IPS DF 6.9 (cell line): ENCODE measurements around the gene PLD5.
"Not testable (repeated sequence)": the region's sequence is repeated elsewhere in the genome, so short reads cannot be mapped to it uniquely, and the experiment has no call there.

Source experiments
- DNase-seq: peaks from one replicate; pipeline ENCODE4 v3.0.0-alpha.2; 2013; ENCODE audit warnings: low read depth, low spot score
- H3K27ac ChIP-seq: one replicate; pipeline ENCODE4 v1.5.1; 2013; ENCODE audit warnings: low read length, control low read depth
- H3K27me3 ChIP-seq: 2 replicates; pipeline ENCODE4 v1.6.1; 2013; ENCODE audit warnings: mild to moderate bottlenecking, low read length; ENCODE audit not compliant: control insufficient read depth, insufficient read depth
- H3K36me3 ChIP-seq: 2 replicates; pipeline ENCODE4 v1.6.1; 2013; ENCODE audit warnings: low read length; ENCODE audit not compliant: control insufficient read depth, insufficient read depth
- H3K4me1 ChIP-seq: 2 replicates; pipeline ENCODE4 v1.6.1; 2013; ENCODE audit warnings: low read length; ENCODE audit not compliant: control insufficient read depth, insufficient read depth
- H3K4me3 ChIP-seq: 2 replicates; pipeline ENCODE4 v1.5.1; 2013; ENCODE audit warnings: mild to moderate bottlenecking, low read length
- H3K9me3 ChIP-seq: 2 replicates; pipeline ENCODE4 v1.6.1; 2013; ENCODE audit warnings: low read length, inconsistent platforms; ENCODE audit not compliant: control insufficient read depth, insufficient read depth
- WGBS: extraction: QIAGEN DNeasy Blood & Tissue Kit; methylation state at CpG from one replicate; pipeline ENCODE4 v1.1.7; 2013; ENCODE audit warnings: mixed read lengths, missing lambda C conversion rate; ENCODE audit not compliant: insufficient read length, insufficient coverage; 5-methylcytosine and 5-hydroxymethylcytosine counted together

The PLD5 gene

DNA sequence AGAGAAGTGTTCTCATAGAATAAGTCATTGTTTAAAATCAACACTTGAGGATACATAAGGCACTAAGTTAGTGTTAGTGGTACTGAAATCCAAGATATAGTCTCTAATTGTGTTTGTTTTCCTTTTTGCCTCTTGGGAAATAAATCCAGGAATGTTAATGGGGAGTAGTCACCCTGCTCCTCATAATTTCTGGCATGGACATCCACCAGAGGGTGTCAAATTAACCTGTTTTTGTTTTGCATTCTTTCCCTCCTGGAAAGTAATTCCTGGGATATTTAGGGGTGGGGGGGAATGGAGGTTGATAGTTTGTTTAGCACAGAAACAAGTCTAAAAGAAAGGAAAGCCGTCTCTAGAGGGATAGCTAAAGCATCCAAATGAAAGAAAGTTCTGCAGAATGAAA is 437.8 kb downstream of the PLD5 start:
- Histone ChIP-seq H3K4me3 (no peak overlapping the region), H3K9me3 (no peaks in the 10 kb centered on the region), H3K27ac (no peak overlapping the region), H3K4me1 (peaks cover 5% of the 10 kb centered on the region; the same call in 1 of the 2 replicates), H3K27me3 (no peaks in the 10 kb centered on the region), H3K36me3 (no peaks in the 10 kb centered on the region)
- WGBS = no CpG with 5 or more reads among the region's 1 CpG
- no peak for DNase-seq

DNA sequence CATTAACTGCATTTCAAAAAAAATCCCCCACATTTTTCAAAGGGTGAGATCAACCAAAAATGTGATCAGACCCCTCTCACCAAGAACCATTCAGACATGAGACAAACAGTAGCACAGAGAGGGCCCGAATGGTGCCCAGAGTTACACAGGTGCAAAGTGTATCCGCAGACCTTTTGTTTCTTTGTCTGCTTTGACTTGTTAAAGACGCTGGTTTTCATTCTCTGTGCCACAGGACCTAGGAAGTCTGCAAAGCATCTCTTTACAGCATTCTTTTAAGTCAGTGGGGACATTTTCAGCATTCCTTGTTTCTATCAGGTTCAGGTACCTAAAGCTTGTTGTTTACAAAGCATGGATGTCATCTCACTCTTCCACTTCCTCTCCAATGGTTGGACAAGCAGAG is 438.4 kb downstream of the PLD5 start:
- DNase-seq = peak; percentile 25
- no CpG with 5 or more reads among the region's 3 CpGs for WGBS
- Histone ChIP-seq H3K9me3 (no peaks in the 10 kb centered on the region), H3K27me3 (no peaks in the 10 kb centered on the region), H3K36me3 (no peaks in the 10 kb centered on the region), H3K4me3 (no peak overlapping the region), H3K4me1 (peaks cover 5% of the 10 kb centered on the region; the same call in 1 of the 2 replicates), H3K27ac (no peak overlapping the region)

DNA sequence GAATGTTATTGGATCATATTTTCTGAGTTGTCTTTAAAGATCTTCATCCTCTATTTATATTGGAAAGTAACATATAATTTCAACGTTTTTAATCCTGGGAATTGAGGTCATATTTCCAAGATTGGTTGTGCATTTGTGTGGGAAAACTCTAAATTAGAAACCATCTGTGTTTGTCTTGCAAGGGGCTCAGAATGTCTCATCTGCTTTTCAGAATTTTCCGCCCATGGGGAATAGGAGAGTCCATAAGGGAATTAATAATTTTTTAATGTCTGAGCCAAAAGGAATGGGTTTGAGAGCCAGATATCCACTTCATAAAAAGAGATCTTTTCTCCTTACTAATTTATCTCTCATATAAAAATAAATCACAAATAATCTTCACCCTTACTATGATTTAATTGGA is 440.8 kb downstream of the PLD5 start:
- Histone ChIP-seq H3K4me1 (peaks cover 5% of the 10 kb centered on the region; the same call in 1 of the 2 replicates), H3K27me3 (no peaks in the 10 kb centered on the region), H3K9me3 (no peaks in the 10 kb centered on the region), H3K27ac (no peak overlapping the region), H3K36me3 (no peaks in the 10 kb centered on the region), H3K4me3 (no peak overlapping the region)
- no CpG with 5 or more reads among the region's 2 CpGs for WGBS
- no peak for DNase-seq

DNA sequence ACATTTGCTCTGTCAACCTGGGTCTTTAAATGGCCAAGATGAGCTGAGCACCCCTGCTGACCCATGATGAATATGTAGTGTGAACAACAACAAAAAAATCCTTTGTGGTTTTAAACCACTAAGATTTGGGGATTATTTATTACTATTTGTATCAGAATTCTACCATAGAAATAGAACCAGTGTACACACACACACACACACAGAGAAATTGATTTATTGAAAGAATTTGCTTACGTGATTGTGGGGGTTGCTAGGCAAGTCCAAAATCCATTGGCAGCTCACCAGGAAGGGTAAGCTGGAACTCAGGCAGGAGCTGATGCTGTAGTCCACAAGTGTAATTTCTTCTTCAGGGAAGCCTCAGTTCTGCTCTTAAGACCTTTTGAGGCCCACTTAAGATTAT is 443.1 kb downstream of the PLD5 start:
- Histone ChIP-seq H3K36me3 (no peaks in the 10 kb centered on the region), H3K27ac (no peak overlapping the region), H3K27me3 (no peaks in the 10 kb centered on the region), H3K4me1 (peaks cover 2% of the 10 kb centered on the region; the same call in 1 of the 2 replicates), H3K4me3 (no peak overlapping the region), H3K9me3 (no peaks in the 10 kb centered on the region)
- DNase-seq = no peak
- WGBS = no CpG with 5 or more reads among the region's 1 CpG

DNA sequence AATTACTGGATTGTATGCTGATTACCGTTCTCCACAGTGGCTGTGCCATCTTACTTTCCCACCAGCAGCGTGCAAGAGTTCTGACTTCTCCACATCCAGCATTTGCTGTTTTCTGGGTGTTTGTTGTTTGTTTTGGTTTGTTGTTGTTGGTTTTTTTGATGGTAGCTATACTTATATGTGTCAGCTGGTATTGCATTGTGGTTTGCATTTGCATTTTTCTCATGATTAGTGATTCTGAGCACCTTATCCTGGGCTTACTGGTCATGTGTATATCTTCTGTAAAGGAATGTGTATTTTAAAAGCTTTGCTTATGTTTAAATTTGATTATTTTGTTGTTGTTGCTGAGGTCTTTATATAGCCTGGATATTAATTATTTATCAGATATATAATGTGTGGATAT is 458.7 kb downstream of the PLD5 start:
- Histone ChIP-seq H3K4me3 (no peak overlapping the region), H3K27me3 (no peaks in the 10 kb centered on the region), H3K4me1 (no peaks in the 10 kb centered on the region), H3K9me3 (no peaks in the 10 kb centered on the region), H3K36me3 (no peaks in the 10 kb centered on the region), H3K27ac (no peak overlapping the region)
- DNase-seq = no peak
- no CpG with 5 or more reads among the region's 2 CpGs for WGBS

DNA sequence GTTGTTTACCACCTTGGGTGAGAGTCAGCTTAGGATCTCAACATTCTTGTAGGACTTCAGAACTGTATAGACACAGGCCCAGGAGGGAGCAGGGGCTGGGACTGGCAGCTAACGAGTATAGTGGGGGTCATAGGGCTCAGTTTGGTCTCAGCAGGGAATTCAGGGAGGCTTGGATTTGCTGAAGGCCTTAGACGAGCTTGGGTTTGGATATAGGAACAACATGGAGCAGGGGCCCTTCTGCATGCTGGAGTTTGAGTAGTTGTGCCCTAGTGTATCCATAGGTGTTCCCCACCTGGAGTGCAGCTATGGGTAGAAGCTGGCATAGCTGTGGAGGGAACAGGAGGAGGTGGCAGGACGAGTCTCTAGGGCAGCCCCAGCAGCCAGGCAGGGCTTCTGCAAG is 462.2 kb downstream of the PLD5 start:
- Histone ChIP-seq H3K27ac (no peak overlapping the region), H3K36me3 (no peaks in the 10 kb centered on the region), H3K9me3 (no peaks in the 10 kb centered on the region), H3K27me3 (no peaks in the 10 kb centered on the region), H3K4me1 (no peaks in the 10 kb centered on the region), H3K4me3 (no peak overlapping the region)
- no peak for DNase-seq
- no CpG with 5 or more reads among the region's 3 CpGs for WGBS

DNA sequence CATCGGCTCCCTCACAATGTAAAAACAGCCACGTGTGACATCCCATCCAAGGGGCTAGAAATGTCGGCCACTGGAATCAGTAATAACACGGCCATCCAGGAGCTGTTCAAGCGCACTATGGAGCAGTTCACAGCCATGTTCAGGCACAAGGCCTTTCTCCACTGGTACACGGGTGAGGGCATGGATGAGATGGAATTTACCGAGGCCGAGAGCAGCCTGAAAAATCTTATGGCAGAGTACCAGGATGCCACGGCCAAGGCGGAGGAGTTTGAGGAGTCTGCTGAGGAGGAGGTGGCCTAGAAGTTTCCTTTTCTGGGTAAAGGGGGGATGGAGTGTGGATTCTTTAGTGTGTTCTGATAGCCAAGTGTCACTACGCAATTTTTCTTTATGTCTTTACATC is 464.5 kb downstream of the PLD5 start:
- WGBS = no CpG with 5 or more reads among the region's 11 CpGs
- H3K4me3 ChIP-seq = no peak overlapping the region
- H3K27ac ChIP-seq = no peak overlapping the region
- no peaks in the 10 kb centered on the region for H3K27me3 ChIP-seq
- no peaks in the 10 kb centered on the region for H3K36me3 ChIP-seq
- H3K9me3 ChIP-seq = no peaks in the 10 kb centered on the region
- H3K4me1 ChIP-seq = no peaks in the 10 kb centered on the region
- DNase-seq = no peak

DNA sequence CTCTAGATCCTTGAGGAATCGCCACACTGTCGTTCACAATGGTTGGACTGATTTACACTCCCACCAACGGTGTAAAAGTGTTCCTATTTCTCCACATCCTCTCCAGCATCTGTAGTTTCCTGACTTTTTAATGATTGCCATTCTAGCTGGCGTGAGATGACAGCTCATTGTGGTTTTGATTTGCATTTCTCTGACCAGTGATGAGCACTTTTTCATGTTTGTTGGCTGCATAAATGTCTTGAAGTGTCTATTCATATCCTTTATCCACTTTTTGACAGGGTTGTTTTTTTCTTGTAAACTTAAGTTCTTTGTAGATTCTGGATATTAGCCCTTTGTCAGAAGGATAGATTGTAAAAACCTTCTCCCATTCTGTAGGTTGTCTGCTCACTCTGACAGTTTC is 465.9 kb downstream of the PLD5 start:
- DNase-seq = not testable (repeated sequence)

DNA sequence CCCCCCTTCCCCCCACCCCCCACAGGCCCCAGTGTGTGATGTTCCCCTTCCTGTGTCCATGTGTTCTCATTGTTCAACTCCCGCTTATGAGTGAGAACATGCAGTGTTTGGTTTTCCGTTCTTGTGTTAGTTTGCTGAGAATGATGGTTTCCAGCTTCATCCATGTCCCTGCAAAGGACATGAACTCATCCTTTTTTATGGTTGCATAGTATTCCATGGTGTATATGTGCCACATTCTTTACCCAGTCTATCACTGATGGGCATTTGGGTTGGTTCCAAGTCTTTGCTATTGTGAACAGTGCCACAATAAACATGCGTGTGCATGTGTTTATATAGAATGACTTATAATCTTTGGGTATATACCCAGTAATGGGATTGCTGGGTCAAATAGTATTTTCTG is 466.3 kb downstream of the PLD5 start:
- H3K4me1 ChIP-seq, H3K4me3 ChIP-seq, DNase-seq, H3K27ac ChIP-seq, H3K27me3 ChIP-seq, H3K9me3 ChIP-seq, H3K36me3 ChIP-seq: not testable (repeated sequence)
- WGBS = no CpG with 5 or more reads among the region's 3 CpGs

More for the DNA sequence above, 465.9 kb downstream of the PLD5 start:
- no CpG with 5 or more reads among the region's 4 CpGs for WGBS
- H3K27ac ChIP-seq, H3K27me3 ChIP-seq, H3K4me3 ChIP-seq, H3K9me3 ChIP-seq, H3K4me1 ChIP-seq, H3K36me3 ChIP-seq: not testable (repeated sequence)

DNA sequence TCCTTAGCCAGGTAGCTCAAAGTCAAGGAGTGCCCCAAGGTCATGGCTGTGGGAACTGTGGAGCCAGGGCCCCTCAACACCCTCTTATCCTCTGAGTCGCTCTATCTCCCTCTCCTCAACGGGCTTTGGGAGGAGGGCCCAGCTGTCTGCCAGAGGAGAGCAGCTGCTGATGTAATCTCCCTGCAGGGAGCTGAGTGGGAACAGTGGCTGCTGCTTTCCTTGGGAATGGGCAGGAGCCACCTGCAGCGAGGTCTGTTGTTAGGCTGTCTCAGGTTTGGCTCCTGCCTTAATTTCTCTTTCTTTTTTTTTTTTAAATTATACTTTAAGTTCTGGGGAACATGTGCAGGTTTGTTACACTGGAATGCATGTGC is 466.8 kb downstream of the PLD5 start:
- DNase-seq = no peak
- Histone ChIP-seq H3K36me3 (no peaks in the 10 kb centered on the region), H3K4me3 (no peak overlapping the region), H3K27me3 (no peaks in the 10 kb centered on the region), H3K9me3 (no peaks in the 10 kb centered on the region), H3K27ac (no peak overlapping the region), H3K4me1 (no peaks in the 10 kb centered on the region)
- WGBS = no CpG with 5 or more reads among the region's 3 CpGs

DNA sequence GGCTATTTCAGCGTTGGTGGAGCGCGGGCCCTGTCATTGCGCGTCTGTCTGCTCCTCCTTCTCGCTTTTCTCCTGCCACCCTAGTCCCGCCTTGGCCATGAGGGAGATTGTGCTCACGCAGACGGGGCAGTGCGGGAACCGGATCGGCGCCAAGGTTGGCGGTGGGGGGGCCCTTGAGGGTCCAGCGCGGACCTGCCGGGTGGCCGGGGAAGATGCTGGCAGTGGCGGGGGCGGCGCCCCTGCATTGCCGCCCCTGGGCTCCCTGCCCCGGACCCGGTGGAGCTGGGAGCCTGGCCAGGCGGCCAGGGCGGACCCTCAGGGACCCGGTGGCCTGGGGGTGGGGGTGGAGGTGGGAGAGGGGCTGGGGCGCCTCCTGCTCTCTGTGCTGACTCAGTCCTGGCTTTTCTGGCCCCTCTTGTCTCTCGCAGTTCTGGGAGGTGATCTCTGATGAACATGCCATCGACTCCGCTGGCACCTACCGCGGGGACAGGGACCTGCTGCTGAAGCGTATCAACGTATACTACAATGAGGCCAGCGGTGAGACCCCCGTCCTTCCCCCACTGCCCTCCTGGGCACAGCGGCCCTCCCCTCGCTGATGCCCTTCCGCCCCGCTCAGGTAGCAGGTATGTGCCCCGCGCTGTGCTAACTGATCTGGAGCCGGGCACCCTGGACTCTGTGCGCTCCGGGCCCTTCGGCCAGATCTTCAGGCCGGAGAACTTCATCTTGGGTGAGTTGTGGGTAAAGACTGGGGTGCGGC is 467.3 kb downstream of the PLD5 start:
- Histone ChIP-seq H3K27me3 (no peaks in the 10 kb centered on the region), H3K27ac (no peak overlapping the region), H3K36me3 (no peaks in the 10 kb centered on the region), H3K4me1 (no peaks in the 10 kb centered on the region), H3K9me3 (no peaks in the 10 kb centered on the region), H3K4me3 (no peak overlapping the region)
- no CpG with 5 or more reads among the region's 49 CpGs for WGBS
- no peak for DNase-seq
